Choroid plexus epithelial cell (primary cell): ENCODE results near the gene CCDC127.

Source experiments
- DNase-seq: peaks from one replicate; pipeline ENCODE4 v3.0.0-alpha.2; 2010; ENCODE audit warnings: low read depth
- H3K4me3 ChIP-seq: 2 replicates; pipeline ENCODE4 v1.5.1; 2011; ENCODE audit warnings: low read depth, mild to moderate bottlenecking, control low read depth, low read length, moderate library complexity
- CTCF ChIP-seq: conservative IDR thresholded peaks from 2 replicates; pipeline ENCODE4 v1.5.1; 2011; ENCODE audit warnings: low read depth, mild to moderate bottlenecking, control low read depth, inconsistent platforms, low read length, moderate library complexity

The CCDC127 gene

GRCh38 chr5:174876-175465 lies 43.0 kb downstream of the CCDC127 start:
- H3K4me3 ChIP-seq: no peak overlapping the region
- DNase-seq: no peak
- TF ChIP-seq CTCF: no peak

DNA sequence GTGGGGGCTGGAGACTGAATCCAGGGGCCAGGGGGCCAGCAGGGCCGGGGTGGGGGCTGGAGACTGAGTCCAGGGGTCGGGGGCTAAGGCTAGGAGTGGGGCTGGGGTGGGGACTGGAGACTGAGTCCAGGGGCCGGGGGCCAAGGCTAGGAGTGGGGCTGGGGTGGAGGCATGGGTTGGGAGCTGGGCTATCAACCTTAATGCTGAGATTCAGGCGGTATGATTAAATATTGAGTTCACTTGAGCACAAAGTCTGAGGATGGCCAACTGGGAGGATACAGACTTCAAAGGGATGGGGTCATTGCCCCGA lies 43.7 kb downstream of the CCDC127 start:
- TF ChIP-seq CTCF: no peak
- H3K4me3 ChIP-seq: no peak overlapping the region
- DNase-seq: no peak

- TF ChIP-seq CTCF: no peak
- DNase-seq: no peak
These were observed 44.3 kb downstream of the CCDC127 start for GRCh38 chr5:173392-174290.

DNA sequence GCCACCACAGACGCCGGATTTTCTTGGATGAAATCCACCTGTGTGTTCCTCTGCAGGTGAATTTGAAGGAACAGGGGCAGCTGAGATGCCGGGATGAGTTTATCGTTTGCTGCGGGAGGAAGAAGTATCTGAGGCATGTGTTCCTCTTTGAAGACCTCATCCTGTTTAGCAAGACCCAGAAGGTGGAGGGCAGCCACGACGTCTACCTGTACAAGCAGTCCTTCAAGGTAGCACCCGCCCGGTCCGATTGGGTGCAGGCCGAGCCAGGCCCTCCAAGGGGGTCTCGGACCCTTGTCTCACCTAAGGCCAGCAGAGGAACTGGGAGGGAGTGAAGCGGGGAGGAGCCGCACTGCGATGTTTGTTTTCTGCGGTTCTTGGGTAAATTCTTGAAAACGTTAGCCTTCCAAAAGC lies 45.1 kb downstream of the CCDC127 start:
- H3K4me3 ChIP-seq: no peak overlapping the region
- DNase-seq: no peak
- TF ChIP-seq CTCF: no peak

More at GRCh38 chr5:173392-174290, 44.3 kb downstream of the CCDC127 start:
- no peak overlapping the region for H3K4me3 ChIP-seq

DNA sequence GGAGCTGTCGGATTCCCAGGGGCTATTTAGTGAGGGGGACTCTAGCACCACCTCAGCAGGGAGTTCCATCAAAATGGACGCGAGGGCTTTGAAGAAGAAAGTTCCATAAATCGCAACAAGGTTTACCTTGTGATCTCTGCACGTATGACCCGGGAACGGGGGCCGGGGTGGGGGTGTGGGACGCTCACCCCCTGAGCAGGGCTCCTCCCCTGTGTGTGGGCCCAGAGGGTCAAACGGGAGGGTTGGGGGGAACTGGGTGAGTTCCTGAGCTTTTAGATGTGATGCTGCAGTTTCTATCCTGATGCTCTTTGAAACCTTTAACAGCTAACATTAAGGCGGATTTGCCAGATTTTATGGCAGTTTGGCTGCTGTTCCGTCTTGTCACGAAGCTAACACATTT lies 45.5 kb downstream of the CCDC127 start:
- no peak overlapping the region for H3K4me3 ChIP-seq
- DNase-seq: no peak
- no peak for TF ChIP-seq CTCF

- TF ChIP-seq CTCF: no peak
- H3K4me3 ChIP-seq: no peak overlapping the region
- DNase-seq: no peak
These were observed 46.1 kb downstream of the CCDC127 start for GRCh38 chr5:171801-172331.
